ENCODE data around the gene MAPRE3. TPM values are rescaled to one million over a fixed set of nuclear protein-coding genes. Genes with fewer than 3 reads are reported as not detected.

MAPRE3 gene
- total RNA-seq, 6 experiments from 2014 or later: 17.0 to 20.4 (median 17.7) TPM

DNA sequence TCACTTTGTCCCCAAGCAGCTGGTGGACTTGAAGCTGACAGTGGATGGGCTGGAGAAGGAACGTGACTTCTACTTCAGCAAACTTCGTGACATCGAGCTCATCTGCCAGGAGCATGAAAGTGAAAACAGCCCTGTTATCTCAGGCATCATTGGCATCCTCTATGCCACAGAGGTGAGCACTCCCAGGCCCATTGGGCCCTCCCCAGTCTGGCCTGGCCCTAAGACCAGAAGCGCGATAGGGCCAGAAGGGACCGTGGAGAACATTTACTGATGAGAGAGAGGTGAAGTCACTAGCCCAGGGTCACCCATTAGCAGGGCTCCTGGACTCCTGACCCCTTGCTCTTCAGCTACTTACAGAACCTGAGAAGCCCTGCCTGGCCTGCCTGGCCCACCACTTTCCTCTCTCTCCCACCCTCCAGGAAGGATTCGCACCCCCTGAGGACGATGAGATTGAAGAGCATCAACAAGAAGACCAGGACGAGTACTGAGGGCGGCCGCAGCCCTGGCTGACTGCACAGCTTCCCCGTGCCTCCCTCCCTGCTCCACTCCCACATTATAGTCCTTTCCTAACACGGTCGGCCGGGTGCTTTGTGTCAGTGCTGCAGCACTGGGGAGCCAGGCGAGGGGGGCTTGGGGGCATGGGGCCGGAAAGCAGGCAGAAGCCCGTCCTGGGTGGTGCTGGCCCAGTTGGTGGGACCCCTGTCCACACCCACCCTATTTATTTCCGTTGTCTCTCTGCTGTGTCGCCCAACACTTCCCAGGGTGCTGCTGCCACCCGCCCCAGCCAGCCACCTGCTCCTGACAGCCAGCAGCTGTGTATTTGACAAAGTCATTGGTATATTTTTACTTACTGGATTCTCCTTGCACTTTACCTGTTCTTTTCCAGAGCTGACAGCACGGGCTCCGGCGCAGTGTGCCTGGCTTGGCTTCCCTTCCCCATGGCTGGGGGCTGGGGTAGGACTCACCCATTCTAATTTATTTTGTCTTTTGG is 55.7 kb downstream of the MAPRE3 start:
- no peaks in the 10 kb centered on the region for H3K9me3 Mint-ChIP-seq
- H3K4me1 Mint-ChIP-seq (ENCODE audit: low read depth): peaks cover 34% of the 10 kb centered on the region
- peaks cover 5% of the 10 kb centered on the region for H3K27me3 Mint-ChIP-seq (ENCODE audit: insufficient read depth)
- H3K4me3 Mint-ChIP-seq: no peak overlapping the region
- H3K27ac Mint-ChIP-seq: no peak overlapping the region
- TF ChIP-seq, protein P1, sequence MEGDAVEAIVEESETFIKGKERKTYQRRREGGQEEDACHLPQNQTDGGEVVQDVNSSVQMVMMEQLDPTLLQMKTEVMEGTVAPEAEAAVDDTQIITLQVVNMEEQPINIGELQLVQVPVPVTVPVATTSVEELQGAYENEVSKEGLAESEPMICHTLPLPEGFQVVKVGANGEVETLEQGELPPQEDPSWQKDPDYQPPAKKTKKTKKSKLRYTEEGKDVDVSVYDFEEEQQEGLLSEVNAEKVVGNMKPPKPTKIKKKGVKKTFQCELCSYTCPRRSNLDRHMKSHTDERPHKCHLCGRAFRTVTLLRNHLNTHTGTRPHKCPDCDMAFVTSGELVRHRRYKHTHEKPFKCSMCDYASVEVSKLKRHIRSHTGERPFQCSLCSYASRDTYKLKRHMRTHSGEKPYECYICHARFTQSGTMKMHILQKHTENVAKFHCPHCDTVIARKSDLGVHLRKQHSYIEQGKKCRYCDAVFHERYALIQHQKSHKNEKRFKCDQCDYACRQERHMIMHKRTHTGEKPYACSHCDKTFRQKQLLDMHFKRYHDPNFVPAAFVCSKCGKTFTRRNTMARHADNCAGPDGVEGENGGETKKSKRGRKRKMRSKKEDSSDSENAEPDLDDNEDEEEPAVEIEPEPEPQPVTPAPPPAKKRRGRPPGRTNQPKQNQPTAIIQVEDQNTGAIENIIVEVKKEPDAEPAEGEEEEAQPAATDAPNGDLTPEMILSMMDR (IDR thresholded peaks at IDR 0.05): no peak
- peaks cover 24% of the 10 kb centered on the region for H3K36me3 Mint-ChIP-seq (ENCODE audit: low read depth)
- no peak for DNase-seq

DNA sequence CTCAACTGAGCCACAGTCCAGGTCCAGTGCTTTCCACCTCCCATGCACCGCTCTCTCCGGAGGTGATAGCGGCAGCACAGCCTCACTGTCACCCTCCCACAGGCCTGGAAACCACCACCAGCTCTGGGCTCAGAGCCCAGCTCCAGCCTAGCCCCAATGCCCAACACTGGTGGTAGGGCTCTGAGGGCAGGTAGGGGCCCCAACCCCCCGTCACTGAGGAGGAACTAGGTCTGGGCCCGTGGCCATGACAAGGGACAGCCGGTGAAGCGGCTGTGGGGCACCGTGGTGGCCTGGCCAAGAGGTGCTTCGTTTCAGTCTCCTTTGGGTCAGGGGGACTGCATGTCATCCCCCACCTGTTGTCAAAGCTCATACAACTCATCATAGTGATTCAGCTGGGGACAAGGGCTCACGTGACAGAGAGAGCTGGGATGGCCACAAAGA is 56.8 kb downstream of the MAPRE3 start:
- no peaks in the 10 kb centered on the region for H3K9me3 Mint-ChIP-seq
- no peak overlapping the region for H3K27ac Mint-ChIP-seq
- DNase-seq: no peak
- peaks cover 32% of the 10 kb centered on the region for H3K36me3 Mint-ChIP-seq (ENCODE audit: low read depth)
- H3K27me3 Mint-ChIP-seq (ENCODE audit: insufficient read depth): peaks cover 5% of the 10 kb centered on the region
- H3K4me1 Mint-ChIP-seq (ENCODE audit: low read depth): peaks cover 33% of the 10 kb centered on the region
- H3K4me3 Mint-ChIP-seq: no peak overlapping the region
- TF ChIP-seq, protein P1 (IDR thresholded peaks at IDR 0.05): no peak

DNA sequence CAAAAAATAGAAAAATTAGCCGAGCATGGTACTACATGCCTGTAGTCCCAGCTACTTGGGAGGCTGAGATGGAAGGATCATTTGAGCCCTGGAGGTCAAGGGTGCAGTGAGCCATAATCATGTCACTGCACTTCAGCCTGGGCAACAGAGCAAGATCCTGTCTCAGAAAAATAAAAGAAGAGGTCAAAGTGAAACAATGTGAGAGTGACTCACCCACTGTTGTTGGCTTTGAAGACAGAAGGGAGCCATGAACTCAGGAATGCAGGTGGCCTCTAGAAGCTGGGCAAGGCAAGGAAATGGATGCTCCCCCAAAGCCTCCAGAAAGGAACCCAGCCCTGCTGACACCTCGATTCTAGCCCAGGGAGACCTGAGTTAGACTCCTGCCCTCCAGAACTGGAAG is 58.6 kb downstream of the MAPRE3 start:
- Mint-ChIP-seq H3K9me3 (no peaks in the 10 kb centered on the region), H3K27me3 (ENCODE audit: insufficient read depth) (peaks cover 7% of the 10 kb centered on the region), H3K36me3 (ENCODE audit: low read depth) (peaks cover 42% of the 10 kb centered on the region), H3K4me3 (no peak overlapping the region), H3K27ac (no peak overlapping the region), H3K4me1 (ENCODE audit: low read depth) (peaks cover 40% of the 10 kb centered on the region)
- TF ChIP-seq, protein P1 (IDR thresholded peaks at IDR 0.05): no peak
- DNase-seq: no peak

DNA sequence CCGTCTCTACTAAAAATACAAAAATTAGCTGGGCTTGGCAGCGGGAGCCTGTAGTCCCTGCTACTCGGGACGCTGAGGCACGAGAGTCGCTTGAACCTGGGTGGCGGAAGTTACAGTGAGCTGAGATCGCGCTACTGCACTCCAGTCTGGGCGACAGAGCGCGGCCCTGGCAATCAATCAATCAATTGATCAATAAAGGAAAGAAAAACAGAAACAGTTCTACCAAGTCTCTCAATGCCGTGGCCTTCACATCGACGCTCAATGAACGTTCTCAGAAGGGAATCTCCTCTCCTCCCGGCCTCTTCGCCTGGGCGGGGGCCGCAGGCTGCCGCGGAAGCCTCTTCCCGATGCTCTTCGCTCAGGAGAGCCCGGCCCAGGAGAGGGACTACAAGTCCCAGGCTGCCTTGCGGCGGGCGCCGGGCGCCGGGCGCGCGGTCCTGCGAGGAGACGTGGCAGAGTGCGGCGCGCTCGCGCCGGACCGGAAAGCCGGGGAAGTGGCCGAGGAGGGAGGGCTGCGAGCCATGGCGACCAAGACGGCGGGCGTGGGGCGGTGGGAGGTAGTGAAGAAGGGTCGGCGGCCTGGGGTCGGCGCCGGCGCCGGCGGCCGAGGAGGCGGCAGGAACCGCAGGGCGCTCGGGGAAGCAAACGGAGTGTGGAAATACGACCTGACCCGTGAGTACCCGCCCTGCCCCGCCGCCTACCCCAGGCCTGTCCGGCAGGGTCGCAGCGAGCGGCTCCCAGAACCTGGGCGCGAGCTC is 62.2 kb downstream of the MAPRE3 start, which contains the start of gene TMEM214:
Gene TMEM214 (plus strand): TSS at position 471 of the 758 bp plus-strand sequence. CDS start 51 bp downstream, at position 522.
- Mint-ChIP-seq H3K27me3 (ENCODE audit: insufficient read depth) (peaks cover 9% of the 10 kb centered on the region), H3K9me3 (no peaks in the 10 kb centered on the region), H3K27ac (peak within 1 kb of the TSS; percentile 89), H3K4me3 (peak within 1 kb of the TSS; percentile 94), H3K4me1 (ENCODE audit: low read depth) (peaks cover 50% of the 10 kb centered on the region), H3K36me3 (ENCODE audit: low read depth) (peaks cover 66% of the 10 kb centered on the region)
- DNase-seq: peak; percentile 82
- TF ChIP-seq, protein P1 (IDR thresholded peaks at IDR 0.05): no peak; the same call in 1 of the 2 replicates

DNA sequence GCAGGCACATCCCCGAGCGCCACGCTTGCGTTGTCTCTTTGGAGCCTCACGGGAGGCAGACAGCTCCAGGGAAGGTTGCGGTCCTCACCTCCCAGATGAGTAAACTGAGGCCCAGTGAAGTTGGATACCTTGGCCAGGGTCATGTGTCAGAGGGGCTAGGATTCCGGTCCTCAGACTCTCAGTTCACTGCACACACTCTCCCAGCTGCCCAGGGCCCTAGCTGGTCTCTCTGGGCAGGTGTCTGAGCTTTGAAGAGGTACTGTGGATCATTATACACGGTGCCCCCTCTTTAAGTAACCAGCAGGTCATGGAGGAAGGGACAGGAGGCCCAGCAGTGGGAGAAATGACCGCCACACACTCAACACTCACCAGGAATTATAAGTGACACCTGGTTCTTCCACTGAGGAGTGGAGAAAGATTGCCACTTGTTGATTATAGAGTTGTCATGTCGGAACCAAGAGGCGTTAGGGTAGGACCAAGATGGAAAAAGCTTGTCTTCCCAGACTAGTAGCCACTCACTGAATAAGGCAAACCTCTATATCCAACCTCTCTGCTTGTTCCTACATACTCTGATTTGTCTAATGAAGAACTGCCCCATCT is 62.9 kb downstream of the MAPRE3 start:
- DNase-seq: no peak
- Mint-ChIP-seq H3K9me3 (no peaks in the 10 kb centered on the region), H3K27ac (peak overlapping the region; percentile 89), H3K27me3 (ENCODE audit: insufficient read depth) (peaks cover 9% of the 10 kb centered on the region), H3K36me3 (ENCODE audit: low read depth) (peaks cover 66% of the 10 kb centered on the region), H3K4me1 (ENCODE audit: low read depth) (peaks cover 50% of the 10 kb centered on the region), H3K4me3 (peak overlapping the region; percentile 94)
- TF ChIP-seq, protein P1 (IDR thresholded peaks at IDR 0.05): no peak
